ENCODE data around the gene SYDE1. TPM values are rescaled to one million over a fixed set of nuclear protein-coding genes. Genes with fewer than 3 reads are reported as not detected.
A peak's percentile ranks its signal among the peaks of the same experiment; 100 is the strongest.

The SYDE1 gene
- total RNA-seq, 3 donors from 2014 or later (not counting 1 experiment from before 2014, with no cell fraction given) = not detected

DNA sequence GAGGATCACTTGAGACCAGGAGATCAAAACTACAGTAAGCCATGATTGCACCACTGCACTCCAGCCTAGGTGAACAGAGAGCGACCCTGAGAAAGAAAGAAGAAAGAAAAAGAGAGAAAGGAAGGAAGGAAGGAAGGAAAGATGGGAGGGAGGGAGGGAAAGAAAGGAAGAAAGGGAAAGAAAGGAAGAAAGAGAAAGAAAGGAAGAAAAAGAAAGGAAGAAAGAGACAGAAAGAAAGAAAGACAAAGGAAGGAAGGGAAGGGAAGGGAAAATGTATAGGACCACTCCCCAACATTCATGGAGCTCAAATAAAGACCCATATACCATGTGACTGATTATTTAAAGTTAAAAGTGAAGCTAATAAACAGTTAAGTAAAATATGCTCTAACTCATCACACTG is 39.9 kb downstream of the SYDE1 start:
- no peaks in the 10 kb centered on the region for H3K27me3 ChIP-seq (ENCODE audit: control insufficient read depth, insufficient read depth, low read length)
- H3K4me3 Mint-ChIP-seq = no peak overlapping the region
- H3K27ac ChIP-seq (ENCODE audit: low read length) = no peak overlapping the region
- no peaks in the 10 kb centered on the region for H3K9me3 Mint-ChIP-seq
- intact Hi-C loops (cut with micrococcal nuclease) = no loop called here
- peaks cover 6% of the 10 kb centered on the region in 2 donors for H3K27me3 Mint-ChIP-seq (ENCODE audit: low read depth in 2 of 2)
- H3K36me3 ChIP-seq (ENCODE audit: control insufficient read depth, insufficient read depth, low read length) = no peaks in the 10 kb centered on the region
- H3K4me1 Mint-ChIP-seq = no peaks in the 10 kb centered on the region
- H3K4me1 ChIP-seq (ENCODE audit: control insufficient read depth, insufficient read depth, low read length) = no peaks in the 10 kb centered on the region
- 80% methylated on average over 1 of the region's 1 CpG for WGBS (ENCODE audit: insufficient coverage)
- no peak for ATAC-seq
- no peaks in the 10 kb centered on the region for H3K36me3 Mint-ChIP-seq
- TF ChIP-seq, protein P1, sequence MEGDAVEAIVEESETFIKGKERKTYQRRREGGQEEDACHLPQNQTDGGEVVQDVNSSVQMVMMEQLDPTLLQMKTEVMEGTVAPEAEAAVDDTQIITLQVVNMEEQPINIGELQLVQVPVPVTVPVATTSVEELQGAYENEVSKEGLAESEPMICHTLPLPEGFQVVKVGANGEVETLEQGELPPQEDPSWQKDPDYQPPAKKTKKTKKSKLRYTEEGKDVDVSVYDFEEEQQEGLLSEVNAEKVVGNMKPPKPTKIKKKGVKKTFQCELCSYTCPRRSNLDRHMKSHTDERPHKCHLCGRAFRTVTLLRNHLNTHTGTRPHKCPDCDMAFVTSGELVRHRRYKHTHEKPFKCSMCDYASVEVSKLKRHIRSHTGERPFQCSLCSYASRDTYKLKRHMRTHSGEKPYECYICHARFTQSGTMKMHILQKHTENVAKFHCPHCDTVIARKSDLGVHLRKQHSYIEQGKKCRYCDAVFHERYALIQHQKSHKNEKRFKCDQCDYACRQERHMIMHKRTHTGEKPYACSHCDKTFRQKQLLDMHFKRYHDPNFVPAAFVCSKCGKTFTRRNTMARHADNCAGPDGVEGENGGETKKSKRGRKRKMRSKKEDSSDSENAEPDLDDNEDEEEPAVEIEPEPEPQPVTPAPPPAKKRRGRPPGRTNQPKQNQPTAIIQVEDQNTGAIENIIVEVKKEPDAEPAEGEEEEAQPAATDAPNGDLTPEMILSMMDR (IDR thresholded peaks at IDR 0.05) = no peak
- H3K27ac Mint-ChIP-seq = no peak overlapping the region
- no peaks in the 10 kb centered on the region for H3K9me3 ChIP-seq (ENCODE audit: control insufficient read depth, insufficient read depth, low read length)
- H3K4me3 ChIP-seq (ENCODE audit: low read length) = no peak overlapping the region
- DNase-seq = no peak

DNA sequence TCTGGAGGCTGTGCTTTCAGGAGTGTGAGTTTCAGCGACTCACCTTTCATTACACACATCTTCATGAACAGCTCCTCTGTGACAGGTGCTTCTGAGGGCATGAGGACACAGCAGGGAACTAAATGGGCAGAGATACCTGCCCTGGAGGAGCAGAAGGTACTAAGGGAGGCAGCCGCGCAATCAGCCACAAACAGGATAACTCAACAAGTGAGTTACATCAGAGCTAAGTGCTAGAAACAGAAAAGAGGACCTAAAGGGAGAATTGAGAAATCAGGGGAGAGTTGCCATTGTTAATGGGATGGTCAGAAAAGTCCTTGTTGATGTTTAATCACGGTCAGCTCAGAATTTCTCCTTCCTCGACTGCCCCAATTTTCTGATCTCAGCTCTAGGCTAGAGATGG is 42.5 kb downstream of the SYDE1 start:
- no peak overlapping the region for H3K27ac Mint-ChIP-seq
- H3K36me3 ChIP-seq (ENCODE audit: control insufficient read depth, insufficient read depth, low read length) = no peaks in the 10 kb centered on the region
- no peaks in the 10 kb centered on the region for H3K27me3 ChIP-seq (ENCODE audit: control insufficient read depth, insufficient read depth, low read length)
- TF ChIP-seq, protein P1 (IDR thresholded peaks at IDR 0.05) = no peak
- H3K4me1 Mint-ChIP-seq = no peaks in the 10 kb centered on the region
- no peak overlapping the region for H3K4me3 ChIP-seq (ENCODE audit: low read length)
- ATAC-seq = no peak
- intact Hi-C loops (cut with micrococcal nuclease) = loop anchor here (1.0 kb wide), 2 partner anchors 48 to 57 kb away; no protein-coding TSS in a partner anchor
- DNase-seq = no peak
- peaks cover 4% of the 10 kb centered on the region for H3K9me3 ChIP-seq (ENCODE audit: control insufficient read depth, insufficient read depth, low read length)
- peaks cover 6 to 17% of the 10 kb centered on the region in 2 donors for H3K27me3 Mint-ChIP-seq (ENCODE audit: low read depth in 2 of 2)
- no peak overlapping the region for H3K4me3 Mint-ChIP-seq
- no peaks in the 10 kb centered on the region for H3K36me3 Mint-ChIP-seq
- no peaks in the 10 kb centered on the region for H3K4me1 ChIP-seq (ENCODE audit: control insufficient read depth, insufficient read depth, low read length)
- H3K27ac ChIP-seq (ENCODE audit: low read length) = no peak overlapping the region
- no peaks in the 10 kb centered on the region for H3K9me3 Mint-ChIP-seq
- WGBS (ENCODE audit: insufficient coverage) = 83% methylated on average over 5 of the region's 5 CpGs

DNA sequence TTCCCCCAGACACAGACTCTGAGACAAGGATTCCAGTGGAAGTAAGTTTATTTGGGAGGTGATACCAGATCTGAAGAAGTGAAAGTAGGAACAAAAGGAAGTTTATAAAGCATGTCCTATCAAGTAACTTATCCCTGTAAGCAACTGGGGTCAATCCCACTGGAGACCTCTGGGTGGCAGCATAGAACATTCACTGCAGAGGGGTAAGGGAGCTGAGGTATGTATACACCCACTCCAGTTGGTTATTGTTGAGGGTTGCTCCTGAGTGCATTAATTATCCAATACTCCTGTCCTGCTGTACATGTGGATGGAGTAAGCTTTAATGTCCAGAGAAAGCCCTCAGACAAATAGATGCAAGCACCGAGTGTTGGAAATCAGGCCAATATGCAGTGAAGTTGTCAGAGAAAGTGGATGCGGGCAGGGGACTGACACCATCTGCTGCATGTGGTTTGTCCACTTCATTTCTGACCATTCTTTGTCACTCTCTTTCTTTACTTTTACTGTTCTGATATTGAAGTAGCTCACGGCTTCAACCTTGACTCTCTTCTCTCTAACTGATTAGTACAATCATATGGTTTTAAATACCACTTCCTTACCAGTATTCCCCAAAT is 46.9 kb downstream of the SYDE1 start:
- Histone ChIP-seq H3K27me3 (ENCODE audit: control insufficient read depth, insufficient read depth, low read length) (no peaks in the 10 kb centered on the region), H3K9me3 (ENCODE audit: control insufficient read depth, insufficient read depth, low read length) (peaks cover 4% of the 10 kb centered on the region), H3K36me3 (ENCODE audit: control insufficient read depth, insufficient read depth, low read length) (no peaks in the 10 kb centered on the region), H3K4me1 (ENCODE audit: control insufficient read depth, insufficient read depth, low read length) (no peaks in the 10 kb centered on the region), H3K27ac (ENCODE audit: low read length) (no peak overlapping the region), H3K4me3 (ENCODE audit: low read length) (no peak overlapping the region)
- Mint-ChIP-seq H3K9me3 (no peaks in the 10 kb centered on the region), H3K27me3 (ENCODE audit: low read depth in 2 of 2) (peaks cover 6 to 17% of the 10 kb centered on the region in 2 donors), H3K4me1 (no peaks in the 10 kb centered on the region), H3K4me3 (no peak overlapping the region), H3K27ac (no peak overlapping the region), H3K36me3 (no peaks in the 10 kb centered on the region)
- ATAC-seq (peak; percentile 65 to 81 (median 79)), DNase-seq (peak in 1 of 2 donors; percentile 55)
- WGBS (ENCODE audit: insufficient coverage) = 95% methylated on average over 3 of the region's 3 CpGs
- TF ChIP-seq, protein P1 (IDR thresholded peaks at IDR 0.05) = peak; percentile 61
- intact Hi-C loops (cut with micrococcal nuclease) = no loop called here

DNA sequence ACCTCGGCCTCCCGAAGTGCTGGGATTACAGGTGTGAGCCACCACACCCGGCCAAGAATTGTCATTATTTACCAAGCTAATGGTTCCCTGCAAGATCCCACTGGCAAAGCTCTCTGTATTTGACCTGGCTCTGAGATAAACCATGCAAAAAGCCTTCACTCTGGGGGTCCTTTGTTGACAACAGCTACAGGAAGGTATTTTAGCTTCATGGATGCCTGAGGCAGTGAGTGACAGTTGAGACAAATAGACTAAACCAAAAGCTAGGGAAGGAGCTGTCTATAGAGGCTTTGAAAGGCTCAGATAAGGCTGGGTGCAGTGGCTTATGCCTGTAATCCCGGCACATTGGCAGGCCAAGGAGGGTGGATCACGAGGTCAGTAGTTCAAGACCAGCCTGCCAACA is 48.1 kb downstream of the SYDE1 start:
- Mint-ChIP-seq H3K4me1 (no peaks in the 10 kb centered on the region), H3K9me3 (no peaks in the 10 kb centered on the region), H3K27me3 (ENCODE audit: low read depth in 2 of 2) (peaks cover 5 to 14% of the 10 kb centered on the region in 2 donors), H3K36me3 (no peaks in the 10 kb centered on the region), H3K4me3 (no peak overlapping the region), H3K27ac (no peak overlapping the region)
- Histone ChIP-seq H3K9me3 (ENCODE audit: control insufficient read depth, insufficient read depth, low read length) (peaks cover 4% of the 10 kb centered on the region), H3K4me1 (ENCODE audit: control insufficient read depth, insufficient read depth, low read length) (no peaks in the 10 kb centered on the region), H3K27me3 (ENCODE audit: control insufficient read depth, insufficient read depth, low read length) (no peaks in the 10 kb centered on the region), H3K4me3 (ENCODE audit: low read length) (no peak overlapping the region), H3K36me3 (ENCODE audit: control insufficient read depth, insufficient read depth, low read length) (no peaks in the 10 kb centered on the region), H3K27ac (ENCODE audit: low read length) (no peak overlapping the region)
- WGBS (ENCODE audit: insufficient coverage) = 91% methylated on average over 5 of the region's 5 CpGs
- ATAC-seq (no peak), DNase-seq (no peak)
- intact Hi-C loops (cut with micrococcal nuclease) = no loop called here
- TF ChIP-seq, protein P1 (IDR thresholded peaks at IDR 0.05) = no peak

Measured in natural killer cell (primary cell).